Measurements from ENCODE around the gene CKAP2L. TPM values are rescaled to one million over a fixed set of nuclear protein-coding genes. Genes with fewer than 3 reads are reported as not detected.

CKAP2L gene
- total RNA-seq, 1 experiment from 2014 or later = 42.5 TPM

DNA sequence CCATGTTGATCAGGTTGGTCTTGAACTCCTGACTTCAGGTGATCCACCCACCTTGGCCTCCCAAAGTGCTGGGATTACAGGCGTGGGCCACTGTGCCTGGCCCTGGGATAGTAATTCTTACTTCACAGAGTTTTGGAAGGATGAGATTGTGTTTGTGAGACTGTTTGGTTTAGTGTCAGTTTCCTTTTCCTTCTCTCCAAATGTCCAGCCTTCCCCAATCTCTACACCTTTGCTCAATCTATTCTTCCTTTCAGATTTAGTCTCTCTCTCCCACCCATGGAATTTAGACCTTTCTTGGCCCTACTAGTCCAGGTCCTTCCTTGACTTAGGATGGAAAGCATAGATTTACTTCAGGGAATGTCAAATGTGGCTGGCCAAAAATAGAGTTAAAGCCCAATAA lies 32.1 kb upstream of the CKAP2L start:
- Mint-ChIP-seq H3K27ac (ENCODE audit: unreplicated experiment) (peak overlapping the region; percentile 31), H3K4me1 (ENCODE audit: low read depth, unreplicated experiment) (peaks cover 80% of the 10 kb centered on the region), H3K4me3 (ENCODE audit: low read depth, unreplicated experiment) (no peak overlapping the region), H3K27me3 (ENCODE audit: unreplicated experiment) (no peaks in the 10 kb centered on the region), H3K9me3 (ENCODE audit: low read depth, unreplicated experiment) (peaks cover 11% of the 10 kb centered on the region), H3K36me3 (ENCODE audit: insufficient read depth, unreplicated experiment) (peaks cover 30% of the 10 kb centered on the region)
- intact Hi-C loops (cut with micrococcal nuclease; ENCODE audit: unreplicated experiment) = no loop called here
- TF ChIP-seq, protein P1, sequence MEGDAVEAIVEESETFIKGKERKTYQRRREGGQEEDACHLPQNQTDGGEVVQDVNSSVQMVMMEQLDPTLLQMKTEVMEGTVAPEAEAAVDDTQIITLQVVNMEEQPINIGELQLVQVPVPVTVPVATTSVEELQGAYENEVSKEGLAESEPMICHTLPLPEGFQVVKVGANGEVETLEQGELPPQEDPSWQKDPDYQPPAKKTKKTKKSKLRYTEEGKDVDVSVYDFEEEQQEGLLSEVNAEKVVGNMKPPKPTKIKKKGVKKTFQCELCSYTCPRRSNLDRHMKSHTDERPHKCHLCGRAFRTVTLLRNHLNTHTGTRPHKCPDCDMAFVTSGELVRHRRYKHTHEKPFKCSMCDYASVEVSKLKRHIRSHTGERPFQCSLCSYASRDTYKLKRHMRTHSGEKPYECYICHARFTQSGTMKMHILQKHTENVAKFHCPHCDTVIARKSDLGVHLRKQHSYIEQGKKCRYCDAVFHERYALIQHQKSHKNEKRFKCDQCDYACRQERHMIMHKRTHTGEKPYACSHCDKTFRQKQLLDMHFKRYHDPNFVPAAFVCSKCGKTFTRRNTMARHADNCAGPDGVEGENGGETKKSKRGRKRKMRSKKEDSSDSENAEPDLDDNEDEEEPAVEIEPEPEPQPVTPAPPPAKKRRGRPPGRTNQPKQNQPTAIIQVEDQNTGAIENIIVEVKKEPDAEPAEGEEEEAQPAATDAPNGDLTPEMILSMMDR (IDR thresholded peaks at IDR 0.05; ENCODE audit: unreplicated experiment) = no peak
- CTCF ChIA-PET = interaction anchor here (0.7 to 1.7 kb wide), 3 partner anchors 12 to 146 kb away, joined by 4 to 9 read pairs (median 6); partner anchors contain the start of gene IL1A
- DNase-seq = no peak
- no TSS peak for BruUV-seq (replicated peaks)

DNA sequence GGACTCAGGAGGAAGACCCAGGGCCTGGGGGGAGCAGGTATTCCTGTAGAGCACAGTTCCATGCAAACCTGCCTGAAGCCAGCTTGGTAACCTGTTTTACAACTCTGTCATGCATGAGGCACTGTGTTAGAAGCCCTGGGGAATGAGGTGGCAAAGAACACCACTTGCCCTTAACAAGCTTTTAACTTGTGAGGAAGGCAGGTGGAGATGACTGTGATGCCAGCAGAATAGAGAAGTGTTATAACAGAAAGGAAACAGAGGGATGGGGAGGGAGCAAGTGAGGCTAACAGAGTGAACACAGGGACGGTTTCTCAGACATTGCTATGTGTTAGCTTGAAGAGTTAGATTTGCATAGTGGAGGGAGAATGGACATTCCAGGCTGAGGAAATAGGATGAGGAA lies 31.4 kb upstream of the CKAP2L start:
- peak overlapping the region; percentile 99 for H3K27ac Mint-ChIP-seq (ENCODE audit: unreplicated experiment)
- CTCF ChIA-PET = interaction anchor here (0.9 to 1.7 kb wide), 4 partner anchors 11 to 163 kb away, joined by 3 to 9 read pairs (median 4); partner anchors contain the start of gene IL1A

DNA sequence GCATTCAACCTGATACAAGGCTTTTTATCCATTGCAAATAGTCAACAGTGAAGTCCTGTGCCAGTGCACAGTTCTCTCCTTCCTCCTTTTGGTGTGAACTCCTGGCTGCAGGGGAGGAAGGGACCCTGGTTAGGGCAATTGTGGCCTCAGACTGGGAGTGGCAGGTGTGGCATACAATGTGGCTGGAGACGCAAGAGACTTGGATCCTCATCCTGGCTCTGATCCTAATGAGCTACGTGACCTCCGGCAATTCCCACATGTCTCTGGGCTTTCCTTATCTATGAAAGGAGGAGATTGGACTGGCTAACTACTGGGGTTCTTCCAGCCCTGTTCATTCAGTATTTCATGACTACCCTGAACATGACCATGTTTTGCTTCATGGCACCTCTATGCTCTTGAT lies 30.4 kb upstream of the CKAP2L start:
- CTCF ChIA-PET = interaction anchor here (1.2 to 1.7 kb wide), 3 partner anchors 10 to 164 kb away, joined by 3 to 9 read pairs (median 4); partner anchors contain the start of gene IL1A
- no TSS peak for BruUV-seq (replicated peaks)
- intact Hi-C loops (cut with micrococcal nuclease; ENCODE audit: unreplicated experiment) = loop anchor here (1.0 kb wide), 1 partner anchor 9 kb away; no protein-coding TSS in a partner anchor
- peaks cover 7% of the 10 kb centered on the region for H3K9me3 Mint-ChIP-seq (ENCODE audit: low read depth, unreplicated experiment)
- H3K4me3 Mint-ChIP-seq (ENCODE audit: low read depth, unreplicated experiment) = no peak overlapping the region
- H3K36me3 Mint-ChIP-seq (ENCODE audit: insufficient read depth, unreplicated experiment) = peaks cover 30% of the 10 kb centered on the region
- peaks cover 84% of the 10 kb centered on the region for H3K4me1 Mint-ChIP-seq (ENCODE audit: low read depth, unreplicated experiment)
- peak overlapping the region; percentile 99 for H3K27ac Mint-ChIP-seq (ENCODE audit: unreplicated experiment)
- DNase-seq = peak; percentile 63
- no peaks in the 10 kb centered on the region for H3K27me3 Mint-ChIP-seq (ENCODE audit: unreplicated experiment)
- TF ChIP-seq, protein P1 (IDR thresholded peaks at IDR 0.05; ENCODE audit: unreplicated experiment) = no peak

More for the DNA sequence above, 31.4 kb upstream of the CKAP2L start:
- Mint-ChIP-seq H3K36me3 (ENCODE audit: insufficient read depth, unreplicated experiment) (peaks cover 30% of the 10 kb centered on the region), H3K4me3 (ENCODE audit: low read depth, unreplicated experiment) (peak overlapping the region; percentile 43), H3K9me3 (ENCODE audit: low read depth, unreplicated experiment) (peaks cover 11% of the 10 kb centered on the region), H3K4me1 (ENCODE audit: low read depth, unreplicated experiment) (peaks cover 83% of the 10 kb centered on the region), H3K27me3 (ENCODE audit: unreplicated experiment) (no peaks in the 10 kb centered on the region)
- TF ChIP-seq, protein P1 (IDR thresholded peaks at IDR 0.05; ENCODE audit: unreplicated experiment) = no peak
- intact Hi-C loops (cut with micrococcal nuclease; ENCODE audit: unreplicated experiment) = no loop called here
- peak; percentile 79 for DNase-seq
- BruUV-seq (replicated peaks) = no TSS peak

DNA sequence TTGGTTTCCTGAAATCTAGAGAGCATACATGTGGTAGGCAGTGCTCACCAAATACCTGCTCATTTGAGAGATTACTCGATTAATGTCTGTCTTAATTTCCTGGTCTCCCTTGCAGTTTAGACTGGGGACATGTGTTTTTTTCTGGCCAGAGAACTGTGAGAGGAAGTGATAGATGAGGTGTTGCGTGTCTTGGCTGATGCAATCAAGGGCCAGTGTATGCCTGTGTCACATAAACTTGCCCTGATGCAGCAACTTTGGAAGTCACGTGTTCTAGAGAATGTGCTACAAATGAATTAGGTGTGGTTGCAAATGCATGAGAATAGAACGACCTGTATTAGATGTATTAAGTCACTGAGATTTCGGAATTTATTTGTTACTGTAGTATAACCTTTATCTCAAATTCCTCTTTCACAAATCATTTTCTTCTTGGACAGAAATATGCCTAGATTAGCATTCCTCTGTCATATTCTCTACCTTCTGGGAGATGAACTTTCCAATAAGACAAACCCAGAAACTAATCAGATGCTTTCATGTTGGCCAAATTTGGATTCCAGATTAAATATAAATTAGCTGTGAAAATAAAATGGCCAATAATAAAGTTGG lies 29.8 kb upstream of the CKAP2L start:
- Mint-ChIP-seq H3K9me3 (ENCODE audit: low read depth, unreplicated experiment) (peaks cover 7% of the 10 kb centered on the region), H3K27ac (ENCODE audit: unreplicated experiment) (peak overlapping the region; percentile 99), H3K36me3 (ENCODE audit: insufficient read depth, unreplicated experiment) (peaks cover 30% of the 10 kb centered on the region), H3K27me3 (ENCODE audit: unreplicated experiment) (no peaks in the 10 kb centered on the region), H3K4me3 (ENCODE audit: low read depth, unreplicated experiment) (peak overlapping the region; percentile 47), H3K4me1 (ENCODE audit: low read depth, unreplicated experiment) (peaks cover 81% of the 10 kb centered on the region)
- CTCF ChIA-PET = interaction anchor here (0.9 kb wide), 1 partner anchor 91 kb away, joined by 3 read pairs; no protein-coding TSS in a partner anchor
- intact Hi-C loops (cut with micrococcal nuclease; ENCODE audit: unreplicated experiment) = loop anchor here (1.0 kb wide), 1 partner anchor 10 kb away; no protein-coding TSS in a partner anchor
- peak; percentile 82 for DNase-seq
- no TSS peak for BruUV-seq (replicated peaks)
- TF ChIP-seq, protein P1 (IDR thresholded peaks at IDR 0.05; ENCODE audit: unreplicated experiment) = no peak
